ENCODE results near the gene ECT2. TPM values are rescaled to one million over a fixed set of nuclear protein-coding genes. Genes with fewer than 3 reads are reported as not detected.

Gene ECT2
- total and polyA plus RNA-seq, 9 donors: 1.5 to 11.7 (median 2.2) TPM

DNA sequence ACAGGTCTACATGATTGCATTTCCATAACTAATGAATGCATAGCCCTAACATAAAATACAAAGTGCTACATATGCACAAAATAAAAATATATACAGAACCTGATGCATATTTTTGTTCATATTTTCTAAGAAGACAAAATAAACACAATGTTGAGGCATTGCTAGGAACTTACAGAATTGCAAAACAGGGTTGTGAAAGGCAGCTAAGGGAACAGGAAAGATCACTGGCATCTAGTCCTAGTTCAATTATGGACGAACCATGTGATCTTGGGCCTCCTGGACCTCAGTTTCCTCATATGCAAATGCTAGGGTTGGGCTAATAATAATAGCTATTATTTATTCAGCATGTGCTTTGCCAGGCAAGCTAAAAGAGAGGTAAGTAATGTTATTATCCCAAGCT lies 24.1 kb upstream of the ECT2 start:
- Histone ChIP-seq H3K36me3 (no peaks in the 10 kb centered on the region), H3K4me1 (ENCODE audit: insufficient read depth) (no peaks in the 10 kb centered on the region), H3K27me3 (no peaks in the 10 kb centered on the region), H3K27ac (no peak overlapping the region), H3K4me3 (no peak overlapping the region), H3K9me3 (no peaks in the 10 kb centered on the region)
- DNase-seq: no peak
- intact Hi-C loops (cut with DNase I): no loop called here
- TF ChIP-seq EP300 (IDR thresholded peaks at IDR 0.05) (no peak), POLR2A (IDR thresholded peaks at IDR 0.05) (no peak)
- TF ChIP-seq, protein P1, sequence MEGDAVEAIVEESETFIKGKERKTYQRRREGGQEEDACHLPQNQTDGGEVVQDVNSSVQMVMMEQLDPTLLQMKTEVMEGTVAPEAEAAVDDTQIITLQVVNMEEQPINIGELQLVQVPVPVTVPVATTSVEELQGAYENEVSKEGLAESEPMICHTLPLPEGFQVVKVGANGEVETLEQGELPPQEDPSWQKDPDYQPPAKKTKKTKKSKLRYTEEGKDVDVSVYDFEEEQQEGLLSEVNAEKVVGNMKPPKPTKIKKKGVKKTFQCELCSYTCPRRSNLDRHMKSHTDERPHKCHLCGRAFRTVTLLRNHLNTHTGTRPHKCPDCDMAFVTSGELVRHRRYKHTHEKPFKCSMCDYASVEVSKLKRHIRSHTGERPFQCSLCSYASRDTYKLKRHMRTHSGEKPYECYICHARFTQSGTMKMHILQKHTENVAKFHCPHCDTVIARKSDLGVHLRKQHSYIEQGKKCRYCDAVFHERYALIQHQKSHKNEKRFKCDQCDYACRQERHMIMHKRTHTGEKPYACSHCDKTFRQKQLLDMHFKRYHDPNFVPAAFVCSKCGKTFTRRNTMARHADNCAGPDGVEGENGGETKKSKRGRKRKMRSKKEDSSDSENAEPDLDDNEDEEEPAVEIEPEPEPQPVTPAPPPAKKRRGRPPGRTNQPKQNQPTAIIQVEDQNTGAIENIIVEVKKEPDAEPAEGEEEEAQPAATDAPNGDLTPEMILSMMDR (IDR thresholded peaks at IDR 0.05): no peak
- 62 to 77% (median 75%) methylated on average over 1 of the region's 1 CpG for WGBS, 3 donors

DNA sequence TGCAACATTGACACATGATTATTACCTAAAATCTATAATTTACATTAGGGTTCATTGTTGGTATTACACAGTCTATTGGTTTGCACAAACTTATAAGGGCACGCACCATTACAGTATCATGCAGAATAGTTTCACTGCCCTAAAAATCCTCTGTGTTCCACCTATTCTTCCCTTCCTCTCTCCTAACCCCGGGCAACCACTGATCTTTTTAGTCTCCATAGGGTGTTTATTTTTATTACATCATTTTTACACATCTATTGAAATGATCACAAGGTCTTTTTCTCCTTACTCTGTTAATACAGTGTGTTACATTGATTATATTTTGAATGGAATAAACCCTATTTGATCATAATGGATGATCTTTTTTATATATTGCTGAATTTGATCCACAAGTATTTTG lies 15.5 kb upstream of the ECT2 start:
- no peak overlapping the region for H3K4me3 ChIP-seq
- no peaks in the 10 kb centered on the region for H3K4me1 ChIP-seq (ENCODE audit: insufficient read depth)
- no peak for DNase-seq
- intact Hi-C loops (cut with DNase I): no loop called here
- no peaks in the 10 kb centered on the region for H3K27me3 ChIP-seq
- H3K36me3 ChIP-seq: no peaks in the 10 kb centered on the region
- WGBS, 3 donors: 89 to 94% (median 93%) methylated on average over 2 of the region's 2 CpGs
- no peak for TF ChIP-seq POLR2A (IDR thresholded peaks at IDR 0.05)
- TF ChIP-seq EP300 (IDR thresholded peaks at IDR 0.05): no peak
- TF ChIP-seq, protein P1 (IDR thresholded peaks at IDR 0.05): no peak
- H3K27ac ChIP-seq: no peak overlapping the region
- no peaks in the 10 kb centered on the region for H3K9me3 ChIP-seq

DNA sequence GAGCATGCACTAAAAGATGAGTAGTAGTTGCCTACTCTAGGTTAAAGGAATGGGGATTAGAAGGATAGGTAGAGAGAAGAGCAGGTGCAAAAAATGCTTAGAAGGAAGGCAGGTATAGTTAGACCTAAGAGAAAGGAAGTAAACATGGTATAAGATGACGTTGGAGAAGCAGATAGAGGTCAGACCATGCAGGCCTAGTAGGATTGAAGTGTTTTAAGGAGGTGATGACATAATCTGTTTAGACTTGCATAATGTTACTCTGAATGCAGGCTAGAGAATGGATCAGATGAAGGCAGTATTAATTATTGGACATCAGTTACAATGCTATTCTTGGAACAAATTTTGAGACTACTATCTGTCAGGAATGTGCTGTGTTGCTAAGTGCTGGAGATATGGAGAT lies 11.1 kb upstream of the ECT2 start:
- Histone ChIP-seq H3K4me1 (ENCODE audit: insufficient read depth) (no peaks in the 10 kb centered on the region), H3K27me3 (no peaks in the 10 kb centered on the region), H3K9me3 (no peaks in the 10 kb centered on the region), H3K36me3 (no peaks in the 10 kb centered on the region), H3K4me3 (no peak overlapping the region), H3K27ac (no peak overlapping the region)
- intact Hi-C loops (cut with DNase I): no loop called here
- no peak for TF ChIP-seq EP300 (IDR thresholded peaks at IDR 0.05)
- no peak for TF ChIP-seq POLR2A (IDR thresholded peaks at IDR 0.05)
- TF ChIP-seq, protein P1 (IDR thresholded peaks at IDR 0.05): no peak
- WGBS, 3 donors: 47% methylated on average over 1 of the region's 1 CpG
- no peak for DNase-seq

DNA sequence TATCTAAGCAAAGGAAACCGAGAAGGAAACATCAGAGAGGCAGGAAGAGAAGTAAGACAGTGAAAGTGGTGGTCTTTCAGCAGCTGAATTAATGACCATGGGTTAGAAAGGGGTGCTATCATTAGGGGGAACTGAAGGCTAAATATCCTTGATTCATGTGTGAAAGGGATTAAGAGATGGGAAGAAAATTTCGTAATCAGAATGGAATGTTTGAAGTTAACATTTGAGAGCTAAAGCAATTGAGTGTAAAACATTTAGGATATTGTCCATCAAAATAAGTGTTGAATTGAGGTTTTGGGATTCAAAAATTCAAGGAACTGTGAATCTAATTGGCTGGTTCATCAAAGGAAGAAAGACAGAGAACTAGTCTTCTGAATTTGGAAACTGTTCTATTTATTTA lies 4.1 kb upstream of the ECT2 start:
- Histone ChIP-seq H3K27ac (no peak overlapping the region), H3K27me3 (no peaks in the 10 kb centered on the region), H3K36me3 (no peaks in the 10 kb centered on the region), H3K9me3 (no peaks in the 10 kb centered on the region), H3K4me1 (ENCODE audit: insufficient read depth) (no peaks in the 10 kb centered on the region), H3K4me3 (no peak overlapping the region)
- intact Hi-C loops (cut with DNase I): no loop called here
- 56 to 64% (median 63%) methylated on average over 2 of the region's 2 CpGs for WGBS, 3 donors
- DNase-seq: no peak
- no peak for TF ChIP-seq EP300 (IDR thresholded peaks at IDR 0.05)
- TF ChIP-seq POLR2A (IDR thresholded peaks at IDR 0.05): no peak
- TF ChIP-seq, protein P1 (IDR thresholded peaks at IDR 0.05): no peak

All from ovary (tissue), 9 donors.